GM18907 (cell line): ENCODE measurements around the gene SLC9C1.

Experiments used
- ATAC-seq: cut with Tn5 transposase; IDR thresholded peaks from one replicate; pipeline ENCODE4 v1.9.1; 2021; ENCODE audit warnings: mild to moderate bottlenecking, moderate library complexity; ENCODE audit not compliant: unreplicated experiment

Gene SLC9C1

GRCh38 chr3:112115806-112116383 lies 178.1 kb downstream of the SLC9C1 start:
- no peak for ATAC-seq

- peak; percentile 50 for ATAC-seq
Measured at GRCh38 chr3:112115161-112115739, 178.8 kb downstream of the SLC9C1 start.

- ATAC-seq: peak; percentile 34
Measured at GRCh38 chr3:112114576-112115160, 179.3 kb downstream of the SLC9C1 start.

- ATAC-seq: peak; percentile 58
Measured at GRCh38 chr3:112111785-112112402, 182.1 kb downstream of the SLC9C1 start.

GRCh38 chr3:112109322-112109721 lies 184.7 kb downstream of the SLC9C1 start:
- no peak for ATAC-seq

- no peak for ATAC-seq
Measured at GRCh38 chr3:112104774-112105173, 189.2 kb downstream of the SLC9C1 start.

- ATAC-seq: no peak
Measured at GRCh38 chr3:112101916-112102315, 192.1 kb downstream of the SLC9C1 start.

- peak; percentile 59 for ATAC-seq
Measured at GRCh38 chr3:112097378-112097777, 196.6 kb downstream of the SLC9C1 start.

- ATAC-seq: no peak
Measured at GRCh38 chr3:112096176-112096575, 197.8 kb downstream of the SLC9C1 start.

- no peak for ATAC-seq
Measured at GRCh38 chr3:112095731-112096130, 198.3 kb downstream of the SLC9C1 start.

- ATAC-seq: no peak
Measured at GRCh38 chr3:112093180-112093522, 200.9 kb downstream of the SLC9C1 start.

- ATAC-seq: peak; percentile 61
Measured at GRCh38 chr3:112092496-112093179, 201.4 kb downstream of the SLC9C1 start.

- ATAC-seq: no peak
Measured at GRCh38 chr3:112090887-112091586, 203.0 kb downstream of the SLC9C1 start.
